Glutamatergic neuron (in vitro differentiated cells): ENCODE data around the gene PTPRN2. TPM values are rescaled to one million over a fixed set of nuclear protein-coding genes. Genes with fewer than 3 reads are reported as not detected.
"Not testable (repeated sequence)": the region's sequence is repeated elsewhere in the genome, so short reads cannot be mapped to it uniquely, and the experiment has no call there.

Experiments used
- DNase-seq: peaks from one replicate; pipeline ENCODE4 v3.0.0; 2022
- H3K27ac Mint-ChIP-seq: one replicate; pipeline ENCODE4 v1.8.0; 2020; ENCODE audit warnings: mild to moderate bottlenecking, mixed read lengths, inconsistent platforms; ENCODE audit not compliant: unreplicated experiment
- H3K27me3 Mint-ChIP-seq: one replicate; pipeline ENCODE4 v1.8.0; 2020; ENCODE audit warnings: mild to moderate bottlenecking, moderate library complexity, mixed read lengths, inconsistent platforms; ENCODE audit not compliant: unreplicated experiment
- H3K36me3 Mint-ChIP-seq: one replicate; pipeline ENCODE4 v1.8.0; 2020; ENCODE audit warnings: mild to moderate bottlenecking, mixed read lengths, inconsistent platforms; ENCODE audit not compliant: unreplicated experiment
- H3K4me1 Mint-ChIP-seq: one replicate; pipeline ENCODE4 v1.8.0; 2020; ENCODE audit warnings: mild to moderate bottlenecking, low read depth, mixed read lengths, inconsistent platforms; ENCODE audit not compliant: unreplicated experiment
- H3K4me3 Mint-ChIP-seq: one replicate; pipeline ENCODE4 v1.8.0; 2020; ENCODE audit warnings: mild to moderate bottlenecking, mixed read lengths, inconsistent platforms; ENCODE audit not compliant: unreplicated experiment
- H3K9me3 Mint-ChIP-seq: one replicate; pipeline ENCODE4 v1.8.0; 2020; ENCODE audit warnings: mild to moderate bottlenecking, moderate library complexity, mixed read lengths, inconsistent platforms; ENCODE audit not compliant: unreplicated experiment
- CTCF ChIP-seq: fragments of 200-600 bp; sonication (generic); IDR thresholded peaks from one replicate; pipeline ENCODE4 v1.5.0; 2021; ENCODE audit not compliant: partially characterized antibody, unreplicated experiment
- total RNA-seq: library from RNA; stranded (reverse); fragmentation: NEBNext Ultra II Directional; extraction: Animal tissue kit (Norgen Biotek cat#: 25700); gene quantifications from one replicate; pipeline ENCODE4 v1.2.1, GENCODE V29; 2021; ENCODE audit not compliant: unreplicated experiment

The PTPRN2 gene
- total RNA-seq, 1 donor from 2014 or later, result 49.0 TPM

GRCh38 chr7:157594306-157594705 lies 993.3 kb downstream of the PTPRN2 start:
- H3K9me3 Mint-ChIP-seq, result peaks cover 12% of the 10 kb centered on the region
- no peak for TF ChIP-seq CTCF
- no peaks in the 10 kb centered on the region for H3K4me1 Mint-ChIP-seq
- no peak overlapping the region for H3K4me3 Mint-ChIP-seq
- H3K27me3 Mint-ChIP-seq, result peaks cover 13% of the 10 kb centered on the region
- no peak overlapping the region for H3K27ac Mint-ChIP-seq
- H3K36me3 Mint-ChIP-seq, result peaks cover 19% of the 10 kb centered on the region
- no peak for DNase-seq

- no peaks in the 10 kb centered on the region for H3K4me1 Mint-ChIP-seq
- no peak for DNase-seq
- no peak overlapping the region for H3K27ac Mint-ChIP-seq
- H3K9me3 Mint-ChIP-seq, result peaks cover 13% of the 10 kb centered on the region
- H3K4me3 Mint-ChIP-seq, result no peak overlapping the region
- no peak for TF ChIP-seq CTCF
- peaks cover 13% of the 10 kb centered on the region for H3K27me3 Mint-ChIP-seq
- H3K36me3 Mint-ChIP-seq, result peaks cover 19% of the 10 kb centered on the region
Observed at GRCh38 chr7:157593541-157593940, 994.1 kb downstream of the PTPRN2 start.

GRCh38 chr7:157592636-157593320 lies 994.8 kb downstream of the PTPRN2 start:
- H3K4me1 Mint-ChIP-seq, DNase-seq, H3K4me3 Mint-ChIP-seq, H3K27ac Mint-ChIP-seq: not testable (repeated sequence)
- Mint-ChIP-seq H3K36me3 (peaks cover 19% of the 10 kb centered on the region), H3K27me3 (peaks cover 13% of the 10 kb centered on the region), H3K9me3 (peaks cover 13% of the 10 kb centered on the region)

GRCh38 chr7:157590526-157590925 lies 997.1 kb downstream of the PTPRN2 start:
- H3K36me3 Mint-ChIP-seq, result peaks cover 19% of the 10 kb centered on the region
- H3K27me3 Mint-ChIP-seq, result peaks cover 16% of the 10 kb centered on the region
- DNase-seq, result peak; percentile 8
- no peaks in the 10 kb centered on the region for H3K4me1 Mint-ChIP-seq
- no peak for TF ChIP-seq CTCF
- H3K27ac Mint-ChIP-seq, result no peak overlapping the region
- no peak overlapping the region for H3K4me3 Mint-ChIP-seq
- H3K9me3 Mint-ChIP-seq, result peaks cover 15% of the 10 kb centered on the region

- no peak for TF ChIP-seq CTCF
- peak; percentile 8 for DNase-seq
- Mint-ChIP-seq H3K27me3 (peaks cover 14% of the 10 kb centered on the region), H3K4me3 (no peak overlapping the region), H3K9me3 (peaks cover 11% of the 10 kb centered on the region), H3K36me3 (peaks cover 19% of the 10 kb centered on the region), H3K4me1 (no peaks in the 10 kb centered on the region), H3K27ac (no peak overlapping the region)
Observed at GRCh38 chr7:157589680-157590079, 997.9 kb downstream of the PTPRN2 start.
